GM18511 (cell line): ENCODE measurements around the gene SAT2.

Source experiments
- ATAC-seq: cut with Tn5 transposase; IDR thresholded peaks from one replicate; pipeline ENCODE4 v1.9.1; 2021; ENCODE audit warnings: mild to moderate bottlenecking, moderate library complexity; ENCODE audit not compliant: unreplicated experiment

Gene SAT2

GRCh38 chr17:7593296-7593695, 34.3 kb downstream of the SAT2 start:
- ATAC-seq: no peak

- no peak for ATAC-seq
Measured at GRCh38 chr17:7592422-7593021, 35.1 kb downstream of the SAT2 start.

GRCh38 chr17:7591596-7591995, 36.0 kb downstream of the SAT2 start:
- ATAC-seq: no peak

- no peak for ATAC-seq
Measured at GRCh38 chr17:7590743-7591142, 36.9 kb downstream of the SAT2 start.

GRCh38 chr17:7589891-7590691, 37.5 kb downstream of the SAT2 start, which contains the start of gene SOX15:
SOX15 (minus strand) TSS chr17:7590094; CDS start chr17:7589676, 418 bp downstream.
- ATAC-seq: no peak

- ATAC-seq: no peak
Measured at GRCh38 chr17:7589204-7589868, 38.3 kb downstream of the SAT2 start.

GRCh38 chr17:7588553-7589203, 38.9 kb downstream of the SAT2 start:
- no peak for ATAC-seq

GRCh38 chr17:7587420-7588151, 40.0 kb downstream of the SAT2 start:
- ATAC-seq: no peak

- no peak for ATAC-seq
Measured at GRCh38 chr17:7586673-7587419, 40.8 kb downstream of the SAT2 start.

GRCh38 chr17:7583253-7584109, 44.1 kb downstream of the SAT2 start, which contains the start of gene MPDU1:
MPDU1 (plus strand) TSS chr17:7583852; CDS start chr17:7583863, 11 bp downstream.
- ATAC-seq: peak; percentile 75

- no peak for ATAC-seq
Measured at GRCh38 chr17:7582396-7583252, 45.0 kb downstream of the SAT2 start.

- ATAC-seq: no peak
Measured at GRCh38 chr17:7580604-7581575, 46.7 kb downstream of the SAT2 start.

- ATAC-seq: peak; percentile 6
Measured at GRCh38 chr17:7579834-7580603, 47.6 kb downstream of the SAT2 start.

GRCh38 chr17:7579001-7579833, 48.4 kb downstream of the SAT2 start, which contains the start of gene CD68:
CD68 (plus strand) TSS chr17:7579638; CDS start chr17:7579678, 40 bp downstream.
- peak; percentile 67 for ATAC-seq
